ENCODE data around the gene RSL24D1. TPM values are rescaled to one million over a fixed set of nuclear protein-coding genes. Genes with fewer than 3 reads are reported as not detected.

The RSL24D1 gene
- total RNA-seq: 74.8 and 91.2 TPM in 2 replicates

DNA sequence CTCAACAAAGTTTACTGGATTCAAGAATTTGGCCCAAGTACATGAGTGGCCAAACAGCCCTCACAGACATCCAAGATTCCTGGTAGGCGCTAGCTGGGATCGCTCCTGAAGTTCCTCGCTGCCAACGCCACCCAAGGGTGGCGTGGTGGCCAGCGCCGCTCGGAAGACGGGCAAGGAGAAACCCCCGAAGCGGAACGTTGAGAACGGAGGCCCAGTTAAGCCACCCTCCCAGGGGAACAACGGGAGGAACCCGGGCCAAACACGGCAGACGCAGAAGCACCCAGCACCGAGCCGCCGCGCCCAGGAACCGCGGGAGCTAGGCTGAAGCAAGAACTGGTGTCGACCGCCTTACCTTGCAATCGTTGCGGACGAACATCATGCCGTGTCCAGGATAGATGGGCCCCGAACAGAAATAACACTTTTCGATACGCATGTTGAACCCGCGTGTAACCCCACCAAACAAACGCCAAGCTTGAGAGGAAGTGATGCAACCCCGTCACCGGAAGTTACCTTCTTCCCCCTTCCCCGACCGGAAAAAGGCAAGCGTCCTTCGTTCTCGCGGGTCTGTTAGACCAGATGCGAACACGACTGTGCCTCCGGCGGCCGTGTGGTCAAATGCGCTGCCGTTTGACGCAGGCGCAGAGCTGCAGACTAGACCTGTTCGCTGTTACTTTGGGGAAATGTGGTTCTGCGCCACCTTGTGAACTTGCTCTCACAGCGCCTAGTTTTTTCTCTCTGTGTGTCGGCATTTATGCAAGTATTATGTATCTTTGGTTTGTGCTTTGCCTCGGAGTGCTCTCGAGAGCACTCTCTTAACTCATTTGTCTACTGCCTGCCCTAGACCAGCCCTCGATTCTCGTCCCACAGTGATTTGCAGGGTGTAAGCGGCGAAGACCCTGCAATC lies at the start of gene RSL24D1:
Gene RSL24D1 (minus strand): TSS at position 484 of the 904 bp plus-strand sequence. CDS start 51 bp downstream, at position 433.

Other genes with a start within 250 kb of the RSL24D1 start
- gene RAB27A, start 92.9 kb upstream of the RSL24D1 start, total RNA-seq: 8.0 and 12.0 TPM in 2 replicates
- gene PIGBOS1, start 122.2 kb upstream of the RSL24D1 start, total RNA-seq: 5.5 and 10.7 TPM in 2 replicates
- gene PIGB, start 122.3 kb upstream of the RSL24D1 start, total RNA-seq: 8.0 and 9.3 TPM in 2 replicates
- gene CCPG1, start 211.4 kb upstream of the RSL24D1 start, total RNA-seq: 93.1 and 196 TPM in 2 replicates
- 0.89 and 1.1 TPM in 2 replicates for gene PIERCE2, start 211.6 kb upstream of the RSL24D1 start, total RNA-seq